Neural progenitor cell (in vitro differentiated cells): ENCODE results near the gene AMT. TPM values are rescaled to one million over a fixed set of nuclear protein-coding genes. Genes with fewer than 3 reads are reported as not detected.
A peak's percentile ranks its signal among the peaks of the same experiment; 100 is the strongest.

ENCODE experiments used
- DNase-seq: peaks from one replicate; pipeline ENCODE4 v3.0.0-alpha.2; 2016; ENCODE audit warnings: low spot score
- H2AFZ ChIP-seq: fragments of 200-600 bp; sonication (generic); replicated peaks from 2 replicates; pipeline ENCODE4 v1.6.1; 2016; ENCODE audit warnings: antibody characterized with exemption
- H3F3A ChIP-seq: fragments of 200-600 bp; sonication (generic); 2 replicates; pipeline ENCODE4 v1.6.1; 2016; ENCODE audit warnings: antibody characterized with exemption, low read depth
- H3K27ac ChIP-seq: fragments of 200-600 bp; sonication (generic); 2 replicates; pipeline ENCODE4 v1.5.1; 2016; ENCODE audit warnings: mild to moderate bottlenecking
- H3K27me3 ChIP-seq: fragments of 200-600 bp; sonication (generic); 2 replicates; pipeline ENCODE4 v1.6.1; 2016; ENCODE audit warnings: mild to moderate bottlenecking, moderate library complexity
- H3K36me3 ChIP-seq: fragments of 200-600 bp; sonication (generic); 2 replicates; pipeline ENCODE4 v1.5.1; 2016
- H3K4me1 ChIP-seq: fragments of 200-600 bp; sonication (generic); 2 replicates; pipeline ENCODE4 v1.6.1; 2016; ENCODE audit warnings: mixed run types
- H3K4me2 ChIP-seq: fragments of 200-600 bp; sonication (generic); 2 replicates; pipeline ENCODE4 v1.6.1; 2016
- H3K4me3 ChIP-seq: fragments of 200-600 bp; sonication (generic); 2 replicates; pipeline ENCODE4 v1.5.1; 2016
- H3K79me2 ChIP-seq: fragments of 200-600 bp; sonication (generic); 2 replicates; pipeline ENCODE4 v1.6.1; 2016; ENCODE audit warnings: low read depth
- H3K9ac ChIP-seq: fragments of 200-600 bp; sonication (generic); 2 replicates; pipeline ENCODE4 v1.6.1; 2016
- H3K9me3 ChIP-seq: fragments of 200-600 bp; sonication (generic); 2 replicates; pipeline ENCODE4 v1.5.1; 2016; ENCODE audit warnings: low read depth
- H4K20me1 ChIP-seq: fragments of 200-600 bp; sonication (generic); 2 replicates; pipeline ENCODE4 v1.6.1; 2016; ENCODE audit warnings: low read depth
- H3K27ac Mint-ChIP-seq: 3 replicates; pipeline ENCODE4 v1.8.0; 2021; ENCODE audit warnings: mixed read lengths
- H3K27me3 Mint-ChIP-seq: 2 replicates; pipeline ENCODE4 v1.8.0; 2022; ENCODE audit warnings: low read depth, mild to moderate bottlenecking, inconsistent platforms, moderate library complexity, mixed read lengths; ENCODE audit not compliant: insufficient read depth
- H3K36me3 Mint-ChIP-seq: 3 replicates; pipeline ENCODE4 v1.8.0; 2021; ENCODE audit warnings: mixed read lengths
- H3K4me1 Mint-ChIP-seq: 3 replicates; pipeline ENCODE4 v1.8.0; 2021; ENCODE audit warnings: mixed read lengths
- H3K4me3 Mint-ChIP-seq: 3 replicates; pipeline ENCODE4 v1.8.0; 2021; ENCODE audit warnings: mild to moderate bottlenecking, moderate library complexity, mixed read lengths
- H3K9me3 Mint-ChIP-seq: 3 replicates; pipeline ENCODE4 v1.8.0; 2020; ENCODE audit warnings: mixed read lengths
- CTCF ChIP-seq: fragments of 200-600 bp; sonication (generic); IDR thresholded peaks from 2 replicates; pipeline ENCODE4 v1.5.1; 2017; ENCODE audit warnings: antibody characterized with exemption, mild to moderate bottlenecking
- EZH2 ChIP-seq: fragments of 200-600 bp; sonication (generic); IDR thresholded peaks from 2 replicates; pipeline ENCODE4 v1.6.1; 2017; ENCODE audit warnings: antibody characterized with exemption, mild to moderate bottlenecking, moderate library complexity
- EZH2phosphoT487 ChIP-seq: fragments of 200-600 bp; sonication (generic); IDR thresholded peaks from 2 replicates; pipeline ENCODE4 v1.6.1; 2017; ENCODE audit warnings: antibody characterized with exemption
- total RNA-seq: library from RNA; depleted of rRNA; stranded (reverse); fragments of >200 nt; gene quantifications from 2 replicates; pipeline ENCODE4 v1.2.3, GENCODE V29; 2015; ENCODE audit warnings: low replicate concordance

The AMT gene
- total RNA-seq, 1 donor from 2014 or later = 35.4 TPM

GRCh38 chr3:49421890-49422378, 339 bp downstream of the AMT start:
- Histone ChIP-seq H3K36me3 (no peaks in the 10 kb centered on the region), H2AFZ (peak overlapping the region; percentile 15), H3K9me3 (no peaks in the 10 kb centered on the region), H3K27me3 (no peaks in the 10 kb centered on the region), H3K4me1 (peaks cover 10% of the 10 kb centered on the region), H3K4me3 (peak overlapping the region; percentile 78), H3F3A (peaks cover 8% of the 10 kb centered on the region), H3K79me2 (peaks cover 9% of the 10 kb centered on the region), H4K20me1 (no peaks in the 10 kb centered on the region), H3K27ac (no peak overlapping the region), H3K4me2 (peak overlapping the region; percentile 88), H3K9ac (peak overlapping the region; percentile 76)
- Mint-ChIP-seq H3K36me3 (peaks cover 16% of the 10 kb centered on the region), H3K9me3 (no peaks in the 10 kb centered on the region), H3K27me3 (peaks cover 6% of the 10 kb centered on the region), H3K27ac (no peak overlapping the region), H3K4me1 (peaks cover 18% of the 10 kb centered on the region), H3K4me3 (peak overlapping the region; percentile 88)
- DNase-seq = no peak
- TF ChIP-seq EZH2 = no peak
- TF ChIP-seq EZH2phosphoT487 = no peak
- no peak for TF ChIP-seq CTCF

- Histone ChIP-seq H3K9ac (no peak overlapping the region), H4K20me1 (no peaks in the 10 kb centered on the region), H3F3A (peaks cover 13% of the 10 kb centered on the region), H3K9me3 (no peaks in the 10 kb centered on the region), H3K4me1 (peaks cover 5% of the 10 kb centered on the region), H3K79me2 (peaks cover 12% of the 10 kb centered on the region), H3K4me3 (no peak overlapping the region), H3K4me2 (no peak overlapping the region), H3K27ac (no peak overlapping the region), H2AFZ (no peak overlapping the region), H3K36me3 (no peaks in the 10 kb centered on the region), H3K27me3 (no peaks in the 10 kb centered on the region)
- Mint-ChIP-seq H3K36me3 (peaks cover 4% of the 10 kb centered on the region), H3K4me3 (no peak overlapping the region), H3K27me3 (peaks cover 10% of the 10 kb centered on the region), H3K4me1 (peaks cover 20% of the 10 kb centered on the region), H3K9me3 (no peaks in the 10 kb centered on the region), H3K27ac (no peak overlapping the region)
- TF ChIP-seq CTCF (no peak), EZH2 (no peak), EZH2phosphoT487 (no peak)
- DNase-seq = no peak
Observed at GRCh38 chr3:49417516-49418120, 4.7 kb downstream of the AMT start.

DNA sequence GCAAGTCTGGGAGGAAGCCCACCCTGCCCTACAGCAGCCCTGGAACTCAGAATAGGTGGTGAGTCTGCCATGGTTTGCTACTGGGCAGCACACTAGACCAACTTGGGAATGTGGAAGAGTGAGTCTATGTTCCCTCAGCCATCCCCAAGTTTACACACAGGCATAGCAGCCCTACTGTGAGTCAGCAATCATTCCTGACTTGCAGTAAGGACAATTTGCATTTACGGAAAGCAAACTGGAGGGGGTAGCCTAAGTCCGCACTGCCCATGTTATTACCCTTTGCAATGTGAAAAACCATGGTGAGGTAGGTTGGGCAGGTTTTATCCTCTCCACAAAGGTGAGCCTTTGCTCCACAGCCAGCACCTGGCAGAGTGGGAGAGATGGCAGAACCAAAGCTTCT, 5.4 kb downstream of the AMT start:
- H3K27me3 ChIP-seq = no peaks in the 10 kb centered on the region
- Mint-ChIP-seq H3K9me3 (no peaks in the 10 kb centered on the region), H3K27ac (no peak overlapping the region), H3K4me1 (peaks cover 16% of the 10 kb centered on the region), H3K27me3 (peaks cover 10% of the 10 kb centered on the region), H3K4me3 (no peak overlapping the region), H3K36me3 (peaks cover 4% of the 10 kb centered on the region)
- no peaks in the 10 kb centered on the region for H3K36me3 ChIP-seq
- H3K9ac ChIP-seq = no peak overlapping the region
- H4K20me1 ChIP-seq = no peaks in the 10 kb centered on the region
- no peak overlapping the region for H3K27ac ChIP-seq
- peaks cover 4% of the 10 kb centered on the region for H3K4me1 ChIP-seq
- H3K4me2 ChIP-seq = no peak overlapping the region
- H3K79me2 ChIP-seq = peaks cover 11% of the 10 kb centered on the region
- peaks cover 11% of the 10 kb centered on the region for H3F3A ChIP-seq
- H3K9me3 ChIP-seq = no peaks in the 10 kb centered on the region
- DNase-seq = no peak
- TF ChIP-seq CTCF = no peak
- no peak for TF ChIP-seq EZH2phosphoT487
- no peak for TF ChIP-seq EZH2
- H3K4me3 ChIP-seq = no peak overlapping the region
- H2AFZ ChIP-seq = no peak overlapping the region
